AG09309 (cell line): ENCODE measurements around the gene IPO7.
A peak's percentile ranks its signal among the peaks of the same experiment; 100 is the strongest.

Source experiments
- DNase-seq: peaks from one replicate; pipeline ENCODE4 v3.0.0-alpha.2; 2010; ENCODE audit warnings: low read depth
- H3K4me3 ChIP-seq: 2 replicates; pipeline ENCODE4 v1.5.1; 2011; ENCODE audit warnings: mild to moderate bottlenecking, low read depth, low read length, moderate library complexity; ENCODE audit not compliant: control insufficient read depth
- TF ChIP-seq, protein P1 (sequence below): IDR thresholded peaks from 2 replicates; pipeline ENCODE4 v1.5.1; 2011; ENCODE audit warnings: mild to moderate bottlenecking, low read depth, low read length, inconsistent platforms; ENCODE audit not compliant: insufficient read depth, control insufficient read depth; ENCODE audit errors: missing control alignments

The IPO7 gene

DNA sequence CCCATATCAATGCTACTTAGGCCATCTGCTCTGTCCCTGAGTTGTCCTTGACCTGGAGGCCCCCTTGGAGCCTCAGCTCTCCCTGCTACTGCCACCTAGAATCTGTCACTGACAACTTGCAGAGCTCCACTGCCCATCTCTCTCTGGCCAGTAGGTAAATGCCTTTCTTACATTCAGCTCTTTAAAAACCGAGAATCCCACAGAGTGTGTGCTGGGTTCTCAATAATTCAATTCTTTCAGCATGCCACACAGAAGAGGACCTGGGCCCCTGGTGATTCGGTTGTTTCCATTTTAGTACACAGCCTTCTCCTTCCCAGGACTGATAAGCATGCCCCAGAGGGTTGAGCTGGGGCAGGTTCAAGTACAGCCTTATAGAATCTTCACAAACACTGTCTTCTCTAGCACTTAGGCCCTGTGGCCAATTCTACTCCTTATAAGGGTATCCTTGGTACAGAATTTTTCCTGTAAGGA is 22.0 kb upstream of the IPO7 start:
- no peak overlapping the region for H3K4me3 ChIP-seq
- TF ChIP-seq, protein P1, sequence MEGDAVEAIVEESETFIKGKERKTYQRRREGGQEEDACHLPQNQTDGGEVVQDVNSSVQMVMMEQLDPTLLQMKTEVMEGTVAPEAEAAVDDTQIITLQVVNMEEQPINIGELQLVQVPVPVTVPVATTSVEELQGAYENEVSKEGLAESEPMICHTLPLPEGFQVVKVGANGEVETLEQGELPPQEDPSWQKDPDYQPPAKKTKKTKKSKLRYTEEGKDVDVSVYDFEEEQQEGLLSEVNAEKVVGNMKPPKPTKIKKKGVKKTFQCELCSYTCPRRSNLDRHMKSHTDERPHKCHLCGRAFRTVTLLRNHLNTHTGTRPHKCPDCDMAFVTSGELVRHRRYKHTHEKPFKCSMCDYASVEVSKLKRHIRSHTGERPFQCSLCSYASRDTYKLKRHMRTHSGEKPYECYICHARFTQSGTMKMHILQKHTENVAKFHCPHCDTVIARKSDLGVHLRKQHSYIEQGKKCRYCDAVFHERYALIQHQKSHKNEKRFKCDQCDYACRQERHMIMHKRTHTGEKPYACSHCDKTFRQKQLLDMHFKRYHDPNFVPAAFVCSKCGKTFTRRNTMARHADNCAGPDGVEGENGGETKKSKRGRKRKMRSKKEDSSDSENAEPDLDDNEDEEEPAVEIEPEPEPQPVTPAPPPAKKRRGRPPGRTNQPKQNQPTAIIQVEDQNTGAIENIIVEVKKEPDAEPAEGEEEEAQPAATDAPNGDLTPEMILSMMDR, result no peak
- DNase-seq, result no peak

DNA sequence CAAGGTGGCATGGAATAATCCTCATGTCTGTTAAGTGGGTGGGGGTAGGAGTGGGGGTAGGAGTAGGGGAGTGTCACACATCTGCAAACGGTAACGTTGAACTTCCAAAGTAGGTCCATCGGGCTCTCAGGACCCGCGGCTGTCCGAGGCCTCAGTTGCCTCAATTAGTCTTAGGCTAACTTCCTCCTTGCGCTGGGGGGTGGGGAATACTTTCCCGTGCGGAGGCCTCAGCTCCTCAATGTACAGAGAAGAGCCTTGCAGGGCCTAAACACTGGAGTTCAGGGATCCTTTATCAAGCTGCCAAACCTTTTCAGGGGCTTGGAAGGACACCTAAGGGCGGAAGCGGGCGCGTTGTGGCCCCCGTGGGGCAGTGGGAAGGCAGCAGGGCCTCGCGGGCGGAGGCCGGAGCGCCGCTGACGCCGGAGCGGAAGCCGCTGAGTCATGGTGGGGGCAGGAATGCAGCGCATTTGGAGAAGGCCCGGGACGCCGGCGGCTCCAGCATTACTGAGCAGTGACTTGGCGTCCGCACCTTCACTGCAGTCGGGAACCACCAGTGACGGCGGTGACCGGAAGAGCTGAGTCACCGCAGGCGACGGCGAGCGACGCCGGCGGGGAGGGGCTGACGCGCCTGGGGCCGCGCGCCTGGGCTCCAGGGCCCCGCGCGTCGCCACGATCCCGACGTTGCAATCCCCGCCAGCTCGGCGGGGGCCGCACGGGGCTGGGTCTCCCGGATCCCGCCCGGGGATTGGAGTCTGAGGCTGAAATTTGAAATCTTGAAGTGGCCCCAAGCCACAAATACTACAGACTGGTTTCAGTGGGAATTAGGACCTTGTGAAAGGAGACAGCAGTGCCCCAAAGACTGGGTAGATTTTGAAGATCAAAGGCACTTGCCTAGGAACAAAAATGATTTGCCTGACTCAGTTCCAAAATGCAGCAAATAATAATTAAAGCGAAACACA is 20.2 kb upstream of the IPO7 start:
- TF ChIP-seq, protein P1, result no peak
- DNase-seq, result peak; percentile 92
- H3K4me3 ChIP-seq, result peak overlapping the region; percentile 36

DNA sequence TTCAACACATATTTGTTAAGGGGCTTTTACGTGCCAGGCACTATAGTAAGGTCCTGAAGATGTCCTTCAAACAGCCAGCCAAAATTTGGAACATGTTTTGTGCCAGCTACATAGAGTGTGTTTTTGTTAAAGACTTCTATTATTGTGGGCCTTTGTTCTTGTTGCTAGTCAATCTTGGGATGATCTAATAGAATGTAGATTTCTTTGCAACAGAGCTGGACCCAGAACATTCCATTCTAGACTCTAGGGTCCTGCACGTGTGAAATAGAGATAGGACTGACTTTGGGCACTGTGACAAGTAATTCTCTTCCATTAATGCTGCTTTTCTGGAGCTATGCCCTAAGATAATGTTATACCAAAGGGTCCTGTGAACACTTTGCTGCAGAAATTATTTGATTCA is 16.9 kb upstream of the IPO7 start:
- H3K4me3 ChIP-seq, result no peak overlapping the region
- DNase-seq, result no peak
- TF ChIP-seq, protein P1, result no peak

DNA sequence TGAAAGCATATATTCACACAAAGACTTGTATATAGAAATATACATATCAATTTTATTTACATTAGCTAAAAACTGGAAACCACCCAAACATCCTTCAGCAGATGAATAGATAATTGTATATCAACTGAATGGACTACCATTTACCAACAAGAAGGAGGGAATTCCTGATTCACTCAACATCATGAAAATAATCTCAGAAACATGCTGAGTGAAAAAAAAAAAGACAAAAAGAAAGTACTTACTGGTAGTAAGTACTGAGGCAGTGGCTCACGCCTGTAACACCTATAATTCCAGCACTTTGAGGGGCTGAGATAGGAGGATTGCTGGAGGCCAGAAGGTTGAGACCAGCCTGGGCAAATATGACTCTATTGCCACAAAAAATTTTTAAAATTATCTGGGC is 7.4 kb upstream of the IPO7 start:
- DNase-seq, result no peak
- no peak overlapping the region for H3K4me3 ChIP-seq
- TF ChIP-seq, protein P1, result no peak

DNA sequence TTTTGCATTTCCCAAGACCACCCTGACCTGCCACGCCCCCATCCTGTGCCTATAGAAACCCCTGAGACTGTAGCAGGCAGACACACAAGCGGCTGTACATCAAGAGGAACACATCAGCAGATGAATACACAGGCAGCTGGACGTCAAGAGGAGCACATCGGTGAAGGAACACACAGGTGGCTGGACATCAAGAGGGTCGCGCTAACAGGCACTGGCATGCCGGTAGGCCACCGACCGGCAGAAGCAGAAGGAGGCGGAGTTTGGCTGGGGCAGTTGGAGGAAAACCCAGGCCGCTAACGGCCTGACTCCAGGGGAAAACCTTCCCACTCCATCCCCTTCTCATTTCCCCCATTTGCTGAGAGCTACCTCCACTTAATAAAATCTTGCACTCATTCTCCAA is 5.4 kb upstream of the IPO7 start:
- DNase-seq, result no peak
- no peak overlapping the region for H3K4me3 ChIP-seq
- TF ChIP-seq, protein P1, result no peak

DNA sequence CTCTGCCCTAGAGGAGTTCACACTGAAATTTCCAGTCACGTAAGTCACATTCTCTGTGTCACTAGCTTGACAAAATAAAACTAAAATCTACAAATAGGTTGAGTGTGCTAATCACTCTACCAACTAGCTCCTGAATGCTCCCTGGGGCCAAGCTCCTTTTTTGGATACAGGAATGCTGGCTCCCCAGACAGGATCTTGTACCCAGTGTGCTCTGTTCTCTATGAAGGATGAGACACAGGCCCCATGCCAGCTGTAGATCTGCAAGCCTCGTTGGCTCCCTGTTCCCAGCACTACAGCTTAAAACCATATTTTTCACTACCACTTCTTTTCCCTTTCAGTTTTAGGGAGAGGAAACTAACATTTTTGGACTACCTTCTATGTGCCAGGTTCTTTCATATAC is 3.7 kb upstream of the IPO7 start:
- TF ChIP-seq, protein P1, result no peak
- H3K4me3 ChIP-seq, result no peak overlapping the region
- DNase-seq, result no peak
